KMS-11 (cell line): Measurements from ENCODE around the gene TMEM163.
"Not testable (repeated sequence)": the region's sequence is repeated elsewhere in the genome, so short reads cannot be mapped to it uniquely, and the experiment has no call there.

Experiments used
- H2AFZ ChIP-seq: fragments of 200-600 bp; sonication (generic); 2 replicates; pipeline ENCODE4 v1.6.1; 2016; ENCODE audit warnings: antibody characterized with exemption, mixed run types, low read depth
- H3K27ac ChIP-seq: fragments of 200-600 bp; sonication (generic); 2 replicates; pipeline ENCODE4 v1.6.1; 2016; ENCODE audit warnings: mild to moderate bottlenecking, mixed run types
- H3K27me3 ChIP-seq: fragments of 200-600 bp; sonication (generic); 2 replicates; pipeline ENCODE4 v1.6.1; 2017; ENCODE audit warnings: mild to moderate bottlenecking, low read depth, mixed run types, moderate library complexity; ENCODE audit not compliant: insufficient read depth
- H3K36me3 ChIP-seq: fragments of 200-600 bp; sonication (generic); 2 replicates; pipeline ENCODE4 v1.6.1; 2017; ENCODE audit warnings: mild to moderate bottlenecking, mixed run types; ENCODE audit not compliant: insufficient read depth
- H3K4me1 ChIP-seq: fragments of 200-600 bp; sonication (generic); 2 replicates; pipeline ENCODE4 v1.6.1; 2016; ENCODE audit warnings: mild to moderate bottlenecking, low read depth, mixed run types; ENCODE audit not compliant: poor library complexity, severe bottlenecking
- H3K4me2 ChIP-seq: fragments of 200-600 bp; sonication (generic); 2 replicates; pipeline ENCODE4 v1.7.0; 2016; ENCODE audit warnings: mild to moderate bottlenecking, mixed run types
- H3K4me3 ChIP-seq: fragments of 200-600 bp; sonication (generic); IDR thresholded peaks from 2 replicates; pipeline ENCODE4 v1.6.1; 2017; ENCODE audit warnings: low read depth, low read length, mixed read lengths; ENCODE audit not compliant: insufficient read depth
- H3K79me2 ChIP-seq: fragments of 200-600 bp; sonication (generic); 2 replicates; pipeline ENCODE4 v1.6.1; 2016; ENCODE audit warnings: low read depth, mixed run types; ENCODE audit not compliant: insufficient read depth
- H3K9ac ChIP-seq: fragments of 200-600 bp; sonication (generic); 2 replicates; pipeline ENCODE4 v1.6.1; 2016; ENCODE audit warnings: mild to moderate bottlenecking, mixed run types
- H4K20me1 ChIP-seq: fragments of 200-600 bp; sonication (generic); 2 replicates; pipeline ENCODE4 v1.6.1; 2016; ENCODE audit warnings: mild to moderate bottlenecking, mixed run types; ENCODE audit not compliant: insufficient read depth
- CTCF ChIP-seq: fragments of 200-600 bp; sonication (generic); conservative IDR thresholded peaks from 2 replicates; pipeline ENCODE4 v1.6.1; 2017; ENCODE audit warnings: low read depth, mild to moderate bottlenecking, antibody characterized with exemption, low read length, moderate library complexity, mixed read lengths

The TMEM163 gene

GRCh38 chr2:134657650-134658250 is 61.0 kb downstream of the TMEM163 start:
- no peaks in the 10 kb centered on the region for H3K36me3 ChIP-seq
- no peaks in the 10 kb centered on the region for H4K20me1 ChIP-seq
- H2AFZ ChIP-seq: no peak overlapping the region
- H3K27me3 ChIP-seq: no peaks in the 10 kb centered on the region
- no peaks in the 10 kb centered on the region for H3K4me1 ChIP-seq
- H3K4me3 ChIP-seq: no peak overlapping the region
- peak; percentile 41; the same call in 1 of the 2 replicates for TF ChIP-seq CTCF
- H3K9ac ChIP-seq: no peak overlapping the region
- H3K79me2 ChIP-seq: no peaks in the 10 kb centered on the region
- no peak overlapping the region for H3K27ac ChIP-seq
- H3K4me2 ChIP-seq: no peak overlapping the region

GRCh38 chr2:134656391-134656790 is 62.4 kb downstream of the TMEM163 start:
- not testable (repeated sequence) for H2AFZ ChIP-seq, H4K20me1 ChIP-seq, H3K79me2 ChIP-seq, H3K4me1 ChIP-seq, H3K4me2 ChIP-seq, H3K27me3 ChIP-seq, H3K36me3 ChIP-seq, H3K4me3 ChIP-seq, H3K27ac ChIP-seq, H3K9ac ChIP-seq

- no peaks in the 10 kb centered on the region for H3K4me1 ChIP-seq
- no peak overlapping the region for H3K9ac ChIP-seq
- H3K27ac ChIP-seq: no peak overlapping the region
- no peak overlapping the region for H3K4me2 ChIP-seq
- no peaks in the 10 kb centered on the region for H3K27me3 ChIP-seq
- no peak for TF ChIP-seq CTCF
- no peaks in the 10 kb centered on the region for H3K36me3 ChIP-seq
- H3K79me2 ChIP-seq: no peaks in the 10 kb centered on the region
- H4K20me1 ChIP-seq: no peaks in the 10 kb centered on the region
- no peak overlapping the region for H2AFZ ChIP-seq
- H3K4me3 ChIP-seq: no peak overlapping the region
Observed at GRCh38 chr2:134648586-134648985, 70.2 kb downstream of the TMEM163 start.

- no peak for TF ChIP-seq CTCF
- Histone ChIP-seq H3K9ac (no peak overlapping the region), H3K36me3 (no peaks in the 10 kb centered on the region), H3K27me3 (no peaks in the 10 kb centered on the region), H3K27ac (no peak overlapping the region), H3K4me1 (no peaks in the 10 kb centered on the region), H3K4me3 (no peak overlapping the region), H3K79me2 (no peaks in the 10 kb centered on the region), H3K4me2 (no peak overlapping the region), H4K20me1 (no peaks in the 10 kb centered on the region), H2AFZ (no peak overlapping the region)
Observed at GRCh38 chr2:134647607-134648256, 71.1 kb downstream of the TMEM163 start.

- no peak for TF ChIP-seq CTCF
- Histone ChIP-seq H3K79me2 (no peaks in the 10 kb centered on the region), H3K27me3 (no peaks in the 10 kb centered on the region), H3K4me3 (no peak overlapping the region), H3K9ac (no peak overlapping the region), H3K4me2 (no peak overlapping the region), H3K36me3 (no peaks in the 10 kb centered on the region), H3K4me1 (no peaks in the 10 kb centered on the region), H4K20me1 (no peaks in the 10 kb centered on the region), H3K27ac (no peak overlapping the region), H2AFZ (no peak overlapping the region)
Observed at GRCh38 chr2:134642938-134643337, 75.9 kb downstream of the TMEM163 start.
